ENCODE measurements around the gene UBXN11.

UBXN11 gene

GRCh38 chr1:26285366-26286063, 20.9 kb downstream of the UBXN11 start:
- Mint-ChIP-seq H3K4me3 (peak overlapping the region; percentile 66), H3K27ac (ENCODE audit: low read depth) (peak overlapping the region; percentile 87), H3K4me1 (peaks cover 88% of the 10 kb centered on the region), H3K9me3 (no peaks in the 10 kb centered on the region), H3K27me3 (no peaks in the 10 kb centered on the region), H3K36me3 (ENCODE audit: insufficient read depth) (peaks cover 35% of the 10 kb centered on the region)
- DNase-seq (ENCODE audit: low spot score in 2 of 2) = no peak
- no peak for ATAC-seq (replicated peaks; ENCODE audit: extremely low read depth, poor library complexity, severe bottlenecking)

DNA sequence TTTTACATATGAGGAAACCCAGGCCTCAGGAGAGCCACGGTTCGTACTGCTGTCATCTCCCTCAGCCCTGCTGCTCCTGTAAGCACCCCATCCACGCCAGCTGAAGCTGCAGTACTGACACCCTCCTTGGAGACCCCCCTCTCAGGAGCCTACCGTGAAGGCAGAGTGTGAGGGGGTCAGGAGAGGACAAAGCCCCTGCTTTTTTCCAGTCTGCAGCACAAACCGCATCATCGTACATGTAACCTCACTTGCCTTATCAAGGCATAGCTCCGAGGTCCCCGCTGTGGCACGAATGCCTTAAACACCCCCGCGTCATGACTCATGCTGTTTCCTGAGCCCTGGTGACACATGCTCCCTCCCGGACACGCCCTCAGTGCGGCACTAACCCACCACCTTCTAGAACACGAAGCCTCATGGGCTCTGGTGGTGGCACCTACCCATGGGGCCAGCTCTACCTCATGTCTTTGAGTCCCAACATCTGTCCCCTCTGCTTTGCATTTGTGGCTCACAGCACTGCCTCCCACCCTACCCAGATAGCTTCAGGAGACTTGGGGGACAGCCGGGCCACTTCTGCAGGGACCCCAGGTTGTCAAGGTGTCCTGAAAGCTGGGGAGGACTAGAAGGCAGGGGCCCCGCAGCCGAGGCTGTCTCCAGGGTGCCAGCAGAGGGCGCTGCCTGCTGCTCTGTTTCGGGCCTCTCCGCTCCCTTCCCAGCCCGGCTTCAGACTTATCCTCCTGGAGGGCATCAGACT, 21.7 kb downstream of the UBXN11 start:
- H3K27ac Mint-ChIP-seq (ENCODE audit: low read depth) = peak overlapping the region; percentile 87
- ATAC-seq (replicated peaks; ENCODE audit: extremely low read depth, poor library complexity, severe bottlenecking) = peak; percentile 81
- no peaks in the 10 kb centered on the region for H3K27me3 Mint-ChIP-seq
- peaks cover 83% of the 10 kb centered on the region for H3K4me1 Mint-ChIP-seq
- no peaks in the 10 kb centered on the region for H3K9me3 Mint-ChIP-seq
- peak; percentile 73 to 85 for DNase-seq (ENCODE audit: low spot score in 2 of 2)
- peak overlapping the region; percentile 66 for H3K4me3 Mint-ChIP-seq
- peaks cover 36% of the 10 kb centered on the region for H3K36me3 Mint-ChIP-seq (ENCODE audit: insufficient read depth)

GRCh38 chr1:26283871-26284596, 22.4 kb downstream of the UBXN11 start:
- Mint-ChIP-seq H3K4me3 (peak overlapping the region; percentile 66), H3K27me3 (no peaks in the 10 kb centered on the region), H3K27ac (ENCODE audit: low read depth) (peak overlapping the region; percentile 87), H3K36me3 (ENCODE audit: insufficient read depth) (peaks cover 38% of the 10 kb centered on the region), H3K4me1 (peaks cover 82% of the 10 kb centered on the region), H3K9me3 (no peaks in the 10 kb centered on the region)
- ATAC-seq (replicated peaks; ENCODE audit: extremely low read depth, poor library complexity, severe bottlenecking) = no peak
- no peak for DNase-seq (ENCODE audit: low spot score in 2 of 2)

- no peak for ATAC-seq (replicated peaks; ENCODE audit: extremely low read depth, poor library complexity, severe bottlenecking)
- no peaks in the 10 kb centered on the region for H3K27me3 Mint-ChIP-seq
- H3K4me3 Mint-ChIP-seq = peak overlapping the region; percentile 66
- no peak for DNase-seq (ENCODE audit: low spot score in 2 of 2)
- H3K9me3 Mint-ChIP-seq = no peaks in the 10 kb centered on the region
- H3K27ac Mint-ChIP-seq (ENCODE audit: low read depth) = peak overlapping the region; percentile 87
- peaks cover 82% of the 10 kb centered on the region for H3K4me1 Mint-ChIP-seq
- peaks cover 38% of the 10 kb centered on the region for H3K36me3 Mint-ChIP-seq (ENCODE audit: insufficient read depth)
Observed at GRCh38 chr1:26283279-26283853, 23.1 kb downstream of the UBXN11 start.

DNA sequence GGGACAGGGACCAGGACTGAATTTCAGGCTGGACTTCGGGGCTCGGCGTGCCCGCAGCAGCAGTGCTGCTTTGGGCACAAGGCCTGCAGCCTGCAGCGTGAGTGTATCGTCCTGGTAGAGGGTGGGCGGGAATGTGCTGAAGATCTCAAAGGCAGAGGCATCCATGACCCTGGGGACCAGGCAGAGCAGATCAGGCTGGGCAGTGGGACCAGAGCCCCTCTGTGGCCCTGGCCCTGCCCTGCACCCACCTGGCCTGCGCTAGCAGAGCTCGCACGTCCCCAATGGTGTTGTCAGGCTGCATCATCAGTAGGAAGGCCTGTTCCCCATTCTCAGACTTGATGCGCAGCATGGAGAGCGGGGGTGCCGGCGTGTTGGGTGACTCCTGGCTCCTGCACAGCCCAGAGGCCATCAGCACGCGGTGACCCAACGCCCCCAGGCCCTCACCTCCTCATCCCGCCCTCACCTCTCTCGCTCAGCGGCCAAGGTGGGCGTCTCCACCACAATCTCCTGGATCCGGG, 24.0 kb downstream of the UBXN11 start:
- DNase-seq (ENCODE audit: low spot score in 2 of 2) = no peak
- ATAC-seq (replicated peaks; ENCODE audit: extremely low read depth, poor library complexity, severe bottlenecking) = no peak
- H3K36me3 Mint-ChIP-seq (ENCODE audit: insufficient read depth) = peaks cover 38% of the 10 kb centered on the region

GRCh38 chr1:26281971-26282370, 24.5 kb downstream of the UBXN11 start:
- DNase-seq (ENCODE audit: low spot score in 2 of 2) (no peak), ATAC-seq (replicated peaks; ENCODE audit: extremely low read depth, poor library complexity, severe bottlenecking) (no peak)
- peaks cover 81% of the 10 kb centered on the region for H3K4me1 Mint-ChIP-seq
- H3K27me3 Mint-ChIP-seq = no peaks in the 10 kb centered on the region
- H3K9me3 Mint-ChIP-seq = no peaks in the 10 kb centered on the region
- no peak overlapping the region for H3K27ac Mint-ChIP-seq (ENCODE audit: low read depth)
- H3K36me3 Mint-ChIP-seq (ENCODE audit: insufficient read depth) = peaks cover 38% of the 10 kb centered on the region
- peak overlapping the region; percentile 86 for H3K4me3 Mint-ChIP-seq

More for the DNA sequence above, 24.0 kb downstream of the UBXN11 start:
- peaks cover 82% of the 10 kb centered on the region for H3K4me1 Mint-ChIP-seq
- H3K27me3 Mint-ChIP-seq = no peaks in the 10 kb centered on the region
- no peaks in the 10 kb centered on the region for H3K9me3 Mint-ChIP-seq
- peak overlapping the region; percentile 87 for H3K27ac Mint-ChIP-seq (ENCODE audit: low read depth)
- peak overlapping the region; percentile 66 for H3K4me3 Mint-ChIP-seq

DNA sequence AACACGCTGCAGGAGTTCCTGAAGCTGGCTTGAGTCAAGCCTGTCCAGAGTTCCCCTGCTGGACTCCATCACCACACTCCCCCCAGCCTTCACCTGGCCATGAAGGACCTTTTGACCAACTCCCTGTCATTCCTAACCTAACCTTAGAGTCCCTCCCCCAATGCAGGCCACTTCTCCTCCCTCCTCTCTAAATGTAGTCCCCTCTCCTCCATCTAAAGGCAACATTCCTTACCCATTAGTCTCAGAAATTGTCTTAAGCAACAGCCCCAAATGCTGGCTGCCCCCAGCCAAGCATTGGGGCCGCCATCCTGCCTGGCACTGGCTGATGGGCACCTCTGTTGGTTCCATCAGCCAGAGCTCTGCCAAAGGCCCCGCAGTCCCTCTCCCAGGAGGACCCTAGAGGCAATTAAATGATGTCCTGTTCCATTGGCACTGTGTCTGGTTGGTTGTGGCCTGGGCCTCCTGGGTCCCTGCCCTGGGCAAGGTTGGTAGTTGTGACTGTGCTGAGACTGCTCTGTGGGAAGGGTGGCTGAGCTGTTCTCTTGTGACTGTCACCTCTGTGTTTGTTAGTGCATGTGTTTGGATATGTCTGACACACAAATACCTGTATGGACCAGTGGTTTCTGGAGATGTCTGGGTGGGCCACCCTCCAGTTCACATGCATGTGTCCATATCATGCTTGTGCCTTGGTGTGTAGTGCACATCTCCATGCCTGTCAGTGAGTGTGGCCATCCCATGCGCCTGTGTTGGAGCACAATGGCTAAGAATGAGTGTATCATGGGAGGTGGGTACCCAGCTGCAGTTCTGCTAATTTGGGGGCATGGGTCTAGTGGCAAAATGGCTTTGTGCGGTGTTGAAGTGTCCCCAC, 25.1 kb downstream of the UBXN11 start:
- peak overlapping the region; percentile 86 for H3K4me3 Mint-ChIP-seq
- no peak for ATAC-seq (replicated peaks; ENCODE audit: extremely low read depth, poor library complexity, severe bottlenecking)
- peaks cover 38% of the 10 kb centered on the region for H3K36me3 Mint-ChIP-seq (ENCODE audit: insufficient read depth)
- H3K4me1 Mint-ChIP-seq = peaks cover 84% of the 10 kb centered on the region
- no peaks in the 10 kb centered on the region for H3K27me3 Mint-ChIP-seq
- no peak for DNase-seq (ENCODE audit: low spot score in 2 of 2)
- H3K9me3 Mint-ChIP-seq = no peaks in the 10 kb centered on the region
- H3K27ac Mint-ChIP-seq (ENCODE audit: low read depth) = peak overlapping the region; percentile 88

- Mint-ChIP-seq H3K36me3 (ENCODE audit: insufficient read depth) (peaks cover 39% of the 10 kb centered on the region), H3K9me3 (no peaks in the 10 kb centered on the region)
- DNase-seq (ENCODE audit: low spot score in 2 of 2) = no peak
Observed at GRCh38 chr1:26280333-26281042, 25.9 kb downstream of the UBXN11 start.

DNA sequence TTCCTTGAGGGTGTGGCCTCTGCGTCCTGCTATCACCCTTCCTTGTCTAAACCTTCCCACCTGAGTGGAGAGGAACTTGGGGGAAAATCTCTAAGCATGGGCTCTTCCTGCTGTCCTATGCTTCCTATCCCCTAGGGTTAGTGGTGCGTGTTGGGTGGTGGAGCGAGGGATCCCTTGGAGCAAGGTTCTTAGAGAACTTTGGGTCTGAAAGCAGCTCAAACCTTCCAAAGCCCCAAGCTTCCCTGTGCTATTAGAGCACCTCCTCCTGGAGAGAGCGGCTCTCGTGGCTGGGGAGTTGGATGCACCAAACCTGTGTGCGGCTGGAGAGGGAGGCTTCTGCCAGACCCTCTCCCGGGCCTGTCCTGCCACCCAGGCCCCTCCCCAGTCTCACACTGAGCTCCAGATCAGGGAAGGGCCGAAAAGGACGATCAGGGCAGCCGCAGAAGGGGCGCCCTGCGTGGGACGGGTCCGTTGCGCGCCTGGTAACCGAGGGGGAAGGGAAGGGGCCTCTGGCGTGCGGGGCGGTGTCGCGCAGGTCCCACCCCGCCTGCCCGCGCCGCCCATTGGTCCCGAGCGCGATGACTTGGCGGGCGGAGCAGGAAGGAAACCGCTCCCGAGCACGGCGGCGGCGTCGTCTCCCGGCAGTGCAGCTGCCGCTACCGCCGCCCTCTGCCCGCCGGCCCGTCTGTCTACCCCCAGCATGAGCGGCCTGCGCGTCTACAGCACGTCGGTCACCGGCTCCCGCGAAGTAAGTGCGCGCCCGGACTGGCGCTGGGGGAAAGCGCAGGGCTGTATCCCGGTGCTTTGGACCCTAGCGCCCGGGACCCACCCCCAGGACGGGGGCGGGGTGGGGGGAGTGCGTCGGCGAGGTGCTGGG, 26.7 kb downstream of the UBXN11 start, which contains the start of gene SH3BGRL3:
TSS of gene SH3BGRL3 (plus strand) at position 631 of the 877 bp plus-strand sequence. CDS start at position 701, 70 bp downstream.
- ATAC-seq (replicated peaks; ENCODE audit: extremely low read depth, poor library complexity, severe bottlenecking) (peak; percentile 53), DNase-seq (ENCODE audit: low spot score in 2 of 2) (peak; percentile 63 to 66)
- Mint-ChIP-seq H3K4me1 (peaks cover 81% of the 10 kb centered on the region), H3K36me3 (ENCODE audit: insufficient read depth) (peaks cover 35% of the 10 kb centered on the region), H3K27me3 (no peaks in the 10 kb centered on the region), H3K4me3 (peak within 1 kb of the TSS; percentile 86), H3K9me3 (no peaks in the 10 kb centered on the region), H3K27ac (ENCODE audit: low read depth) (peak within 1 kb of the TSS; percentile 88)

More at GRCh38 chr1:26280333-26281042, 25.9 kb downstream of the UBXN11 start:
- ATAC-seq (replicated peaks; ENCODE audit: extremely low read depth, poor library complexity, severe bottlenecking) = no peak
- Mint-ChIP-seq H3K4me3 (peak overlapping the region; percentile 86), H3K27me3 (no peaks in the 10 kb centered on the region), H3K4me1 (peaks cover 87% of the 10 kb centered on the region), H3K27ac (ENCODE audit: low read depth) (peak overlapping the region; percentile 88)

DNA sequence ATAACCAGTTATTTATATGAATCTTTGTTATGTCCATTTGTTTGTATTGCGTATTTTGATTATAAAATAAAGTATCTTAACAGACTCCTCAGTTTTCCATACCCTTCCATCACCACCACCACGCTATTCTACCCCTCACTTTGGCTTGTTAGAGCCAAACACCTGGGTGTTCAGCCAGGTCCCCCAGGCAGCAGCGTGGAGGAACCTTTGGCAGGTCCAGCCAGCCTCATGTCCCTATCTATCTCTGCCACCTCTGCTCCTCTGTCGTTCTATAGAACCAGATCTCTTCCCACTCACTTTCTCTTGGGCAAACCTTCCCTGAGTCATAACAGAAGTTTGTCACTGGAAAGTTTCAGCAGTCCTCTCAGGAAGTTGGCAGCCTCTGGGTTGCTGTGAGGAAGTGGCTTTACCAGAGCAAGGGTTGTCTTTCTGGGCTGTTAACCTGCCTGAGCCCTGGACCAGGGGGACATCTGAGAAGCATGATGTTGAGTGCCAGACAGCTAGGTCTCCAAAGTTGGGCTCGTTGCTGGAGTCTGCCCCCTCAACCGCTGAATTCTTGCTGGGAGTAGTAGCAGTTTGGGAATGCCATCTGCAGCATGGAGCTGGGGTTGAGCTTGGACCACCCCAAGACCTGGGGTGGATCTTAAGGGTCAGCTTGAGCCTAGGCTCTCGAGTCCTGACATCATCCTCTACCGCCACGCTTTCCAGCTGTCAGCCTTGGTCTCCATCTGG, 27.5 kb downstream of the UBXN11 start:
- Mint-ChIP-seq H3K27me3 (no peaks in the 10 kb centered on the region), H3K36me3 (ENCODE audit: insufficient read depth) (peaks cover 33% of the 10 kb centered on the region), H3K27ac (ENCODE audit: low read depth) (peak overlapping the region; percentile 88), H3K4me3 (peak overlapping the region; percentile 86), H3K9me3 (no peaks in the 10 kb centered on the region), H3K4me1 (peaks cover 74% of the 10 kb centered on the region)
- ATAC-seq (replicated peaks; ENCODE audit: extremely low read depth, poor library complexity, severe bottlenecking) (no peak), DNase-seq (ENCODE audit: low spot score in 2 of 2) (no peak)

All from central memory CD8-positive, alpha-beta T cell (primary cell).